ENCODE data around the gene TEPSIN. TPM values are rescaled to one million over a fixed set of nuclear protein-coding genes. Genes with fewer than 3 reads are reported as not detected.

TEPSIN gene
- total and polyA plus RNA-seq, 4 donors, result 3.2 to 22.9 (median 10.7) TPM

DNA sequence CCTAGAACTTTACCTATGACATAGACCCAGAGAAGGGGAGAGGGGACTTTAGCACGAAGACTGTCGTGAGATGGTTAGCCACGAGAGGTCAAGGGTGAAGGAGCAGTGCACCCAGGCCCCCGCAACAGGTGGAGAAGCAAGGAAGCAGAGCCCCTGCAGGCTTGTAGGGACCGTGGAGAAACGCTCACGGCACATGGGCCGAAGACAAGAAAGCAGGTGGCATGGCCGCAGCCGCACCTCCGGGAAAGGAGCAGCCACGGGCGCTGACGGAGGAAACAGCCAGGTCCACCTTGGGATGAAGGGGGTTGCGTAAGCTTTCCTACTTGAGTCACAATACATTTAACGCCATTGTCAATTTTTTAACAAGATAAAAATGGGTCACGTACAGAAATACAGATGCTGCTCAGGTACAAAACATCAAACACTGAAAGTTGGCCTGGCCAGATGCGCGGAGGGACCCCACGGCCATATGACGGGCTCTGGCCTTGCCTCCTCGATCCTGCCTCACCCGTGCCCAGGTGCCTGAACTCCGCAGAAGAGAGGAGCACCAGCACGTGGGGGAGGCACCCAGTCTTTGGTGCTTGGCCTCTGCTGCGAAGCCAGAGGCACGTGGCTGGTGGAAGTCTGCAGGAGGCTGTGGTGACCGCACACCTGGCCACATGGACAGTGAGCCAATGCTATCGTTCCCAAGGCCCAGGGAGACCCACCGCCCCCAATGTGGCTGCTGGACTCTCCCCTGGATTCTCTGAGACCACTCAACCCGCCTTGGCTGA, 35.0 kb upstream of the TEPSIN start:
- WGBS, result 94% methylated on average over 31 of the region's 31 CpGs
- Histone ChIP-seq H3K36me3 (ENCODE audit: control insufficient read depth in 4 of 4, insufficient read depth in 3 of 4, low read depth in 1 of 4, low read length in 3 of 4) (peaks cover 41 to 88% (median 48%) of the 10 kb centered on the region in 4 donors), H3K4me3 (ENCODE audit: low read depth in 1 of 3, low read length in 3 of 3) (no peak overlapping the region), H3K27ac (ENCODE audit: low read depth in 1 of 2, low read length in 2 of 2) (no peak overlapping the region), H3K4me1 (ENCODE audit: control insufficient read depth in 4 of 4, insufficient read depth in 4 of 4, low read length in 3 of 4) (no peaks in the 10 kb centered on the region), H3K9me3 (ENCODE audit: control insufficient read depth in 4 of 4, low read length in 3 of 4) (no peaks in the 10 kb centered on the region), H3K27me3 (ENCODE audit: control insufficient read depth in 4 of 4, insufficient read depth in 4 of 4, low read length in 3 of 4) (no peaks in the 10 kb centered on the region), H3K9ac (ENCODE audit: low read depth in 1 of 2, low read length in 2 of 2) (no peak overlapping the region)
- DNase-seq (ENCODE audit: low spot score), result no peak
- TF ChIP-seq NR2F2 (IDR thresholded peaks at IDR 0.05) (no peak), GABPA (IDR thresholded peaks at IDR 0.05 in 1 of 2, conservative IDR thresholded peaks at IDR 0.05 in 1 of 2) (no peak), FOXA1 (IDR thresholded peaks at IDR 0.05) (no peak), TAF1 (conservative IDR thresholded peaks at IDR 0.05) (no peak), SP1 (IDR thresholded peaks at IDR 0.05) (no peak), RXRA (IDR thresholded peaks at IDR 0.05) (no peak), HNF4G (IDR thresholded peaks at IDR 0.05) (no peak), EGR1 (IDR thresholded peaks at IDR 0.05; ENCODE audit: low read depth in 2 of 2) (no peak), ATF3 (IDR thresholded peaks at IDR 0.05) (no peak)
- TF ChIP-seq, protein P1, sequence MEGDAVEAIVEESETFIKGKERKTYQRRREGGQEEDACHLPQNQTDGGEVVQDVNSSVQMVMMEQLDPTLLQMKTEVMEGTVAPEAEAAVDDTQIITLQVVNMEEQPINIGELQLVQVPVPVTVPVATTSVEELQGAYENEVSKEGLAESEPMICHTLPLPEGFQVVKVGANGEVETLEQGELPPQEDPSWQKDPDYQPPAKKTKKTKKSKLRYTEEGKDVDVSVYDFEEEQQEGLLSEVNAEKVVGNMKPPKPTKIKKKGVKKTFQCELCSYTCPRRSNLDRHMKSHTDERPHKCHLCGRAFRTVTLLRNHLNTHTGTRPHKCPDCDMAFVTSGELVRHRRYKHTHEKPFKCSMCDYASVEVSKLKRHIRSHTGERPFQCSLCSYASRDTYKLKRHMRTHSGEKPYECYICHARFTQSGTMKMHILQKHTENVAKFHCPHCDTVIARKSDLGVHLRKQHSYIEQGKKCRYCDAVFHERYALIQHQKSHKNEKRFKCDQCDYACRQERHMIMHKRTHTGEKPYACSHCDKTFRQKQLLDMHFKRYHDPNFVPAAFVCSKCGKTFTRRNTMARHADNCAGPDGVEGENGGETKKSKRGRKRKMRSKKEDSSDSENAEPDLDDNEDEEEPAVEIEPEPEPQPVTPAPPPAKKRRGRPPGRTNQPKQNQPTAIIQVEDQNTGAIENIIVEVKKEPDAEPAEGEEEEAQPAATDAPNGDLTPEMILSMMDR (IDR thresholded peaks at IDR 0.05; ENCODE audit: low read depth, low read length, missing input control), result no peak

- Histone ChIP-seq H3K27ac (ENCODE audit: low read depth in 1 of 2, low read length in 2 of 2) (no peak overlapping the region), H3K27me3 (ENCODE audit: control insufficient read depth in 4 of 4, insufficient read depth in 4 of 4, low read length in 3 of 4) (no peaks in the 10 kb centered on the region), H3K36me3 (ENCODE audit: control insufficient read depth in 4 of 4, insufficient read depth in 3 of 4, low read depth in 1 of 4, low read length in 3 of 4) (peaks cover 41 to 83% (median 51%) of the 10 kb centered on the region in 4 donors), H3K4me1 (ENCODE audit: control insufficient read depth in 4 of 4, insufficient read depth in 4 of 4, low read length in 3 of 4) (no peaks in the 10 kb centered on the region), H3K9me3 (ENCODE audit: control insufficient read depth in 4 of 4, low read length in 3 of 4) (no peaks in the 10 kb centered on the region), H3K4me3 (ENCODE audit: low read depth in 1 of 3, low read length in 3 of 3) (no peak overlapping the region), H3K9ac (ENCODE audit: low read depth in 1 of 2, low read length in 2 of 2) (no peak overlapping the region)
- WGBS, result 82% methylated on average over 12 of the region's 12 CpGs
- no peak for TF ChIP-seq NR2F2 (IDR thresholded peaks at IDR 0.05)
- no peak for TF ChIP-seq RXRA (IDR thresholded peaks at IDR 0.05)
- TF ChIP-seq HNF4A (conservative IDR thresholded peaks at IDR 0.05), result no peak
- TF ChIP-seq RAD21 (IDR thresholded peaks at IDR 0.05), result no peak
- TF ChIP-seq YY1 (IDR thresholded peaks at IDR 0.05), result no peak
- TF ChIP-seq, protein P2, sequence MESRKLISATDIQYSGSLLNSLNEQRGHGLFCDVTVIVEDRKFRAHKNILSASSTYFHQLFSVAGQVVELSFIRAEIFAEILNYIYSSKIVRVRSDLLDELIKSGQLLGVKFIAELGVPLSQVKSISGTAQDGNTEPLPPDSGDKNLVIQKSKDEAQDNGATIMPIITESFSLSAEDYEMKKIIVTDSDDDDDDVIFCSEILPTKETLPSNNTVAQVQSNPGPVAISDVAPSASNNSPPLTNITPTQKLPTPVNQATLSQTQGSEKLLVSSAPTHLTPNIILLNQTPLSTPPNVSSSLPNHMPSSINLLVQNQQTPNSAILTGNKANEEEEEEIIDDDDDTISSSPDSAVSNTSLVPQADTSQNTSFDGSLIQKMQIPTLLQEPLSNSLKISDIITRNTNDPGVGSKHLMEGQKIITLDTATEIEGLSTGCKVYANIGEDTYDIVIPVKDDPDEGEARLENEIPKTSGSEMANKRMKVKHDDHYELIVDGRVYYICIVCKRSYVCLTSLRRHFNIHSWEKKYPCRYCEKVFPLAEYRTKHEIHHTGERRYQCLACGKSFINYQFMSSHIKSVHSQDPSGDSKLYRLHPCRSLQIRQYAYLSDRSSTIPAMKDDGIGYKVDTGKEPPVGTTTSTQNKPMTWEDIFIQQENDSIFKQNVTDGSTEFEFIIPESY (IDR thresholded peaks at IDR 0.05), result no peak
- TF ChIP-seq MAX (IDR thresholded peaks at IDR 0.05), result no peak
- no peak for TF ChIP-seq TAF1 (conservative IDR thresholded peaks at IDR 0.05)
- no peak for TF ChIP-seq ATF3 (IDR thresholded peaks at IDR 0.05)
- no peak for TF ChIP-seq SP1 (IDR thresholded peaks at IDR 0.05)
- TF ChIP-seq JUND (IDR thresholded peaks at IDR 0.05), result no peak
- no peak for TF ChIP-seq EGR1 (IDR thresholded peaks at IDR 0.05; ENCODE audit: low read depth in 2 of 2)
- TF ChIP-seq GABPA (IDR thresholded peaks at IDR 0.05 in 1 of 2, conservative IDR thresholded peaks at IDR 0.05 in 1 of 2), result no peak
- no peak for TF ChIP-seq HNF4G (IDR thresholded peaks at IDR 0.05)
- TF ChIP-seq FOXA2 (IDR thresholded peaks at IDR 0.05), result no peak
- TF ChIP-seq, protein P3, sequence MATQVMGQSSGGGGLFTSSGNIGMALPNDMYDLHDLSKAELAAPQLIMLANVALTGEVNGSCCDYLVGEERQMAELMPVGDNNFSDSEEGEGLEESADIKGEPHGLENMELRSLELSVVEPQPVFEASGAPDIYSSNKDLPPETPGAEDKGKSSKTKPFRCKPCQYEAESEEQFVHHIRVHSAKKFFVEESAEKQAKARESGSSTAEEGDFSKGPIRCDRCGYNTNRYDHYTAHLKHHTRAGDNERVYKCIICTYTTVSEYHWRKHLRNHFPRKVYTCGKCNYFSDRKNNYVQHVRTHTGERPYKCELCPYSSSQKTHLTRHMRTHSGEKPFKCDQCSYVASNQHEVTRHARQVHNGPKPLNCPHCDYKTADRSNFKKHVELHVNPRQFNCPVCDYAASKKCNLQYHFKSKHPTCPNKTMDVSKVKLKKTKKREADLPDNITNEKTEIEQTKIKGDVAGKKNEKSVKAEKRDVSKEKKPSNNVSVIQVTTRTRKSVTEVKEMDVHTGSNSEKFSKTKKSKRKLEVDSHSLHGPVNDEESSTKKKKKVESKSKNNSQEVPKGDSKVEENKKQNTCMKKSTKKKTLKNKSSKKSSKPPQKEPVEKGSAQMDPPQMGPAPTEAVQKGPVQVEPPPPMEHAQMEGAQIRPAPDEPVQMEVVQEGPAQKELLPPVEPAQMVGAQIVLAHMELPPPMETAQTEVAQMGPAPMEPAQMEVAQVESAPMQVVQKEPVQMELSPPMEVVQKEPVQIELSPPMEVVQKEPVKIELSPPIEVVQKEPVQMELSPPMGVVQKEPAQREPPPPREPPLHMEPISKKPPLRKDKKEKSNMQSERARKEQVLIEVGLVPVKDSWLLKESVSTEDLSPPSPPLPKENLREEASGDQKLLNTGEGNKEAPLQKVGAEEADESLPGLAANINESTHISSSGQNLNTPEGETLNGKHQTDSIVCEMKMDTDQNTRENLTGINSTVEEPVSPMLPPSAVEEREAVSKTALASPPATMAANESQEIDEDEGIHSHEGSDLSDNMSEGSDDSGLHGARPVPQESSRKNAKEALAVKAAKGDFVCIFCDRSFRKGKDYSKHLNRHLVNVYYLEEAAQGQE (IDR thresholded peaks at IDR 0.05), result no peak
- no peak for DNase-seq (ENCODE audit: low spot score)
These were observed 33.8 kb upstream of the TEPSIN start for GRCh38 chr17:81272616-81273015.
